Subcutaneous adipose tissue (tissue), 4 donors: ENCODE data around the gene SLC18A3. TPM values are rescaled to one million over a fixed set of nuclear protein-coding genes. Genes with fewer than 3 reads are reported as not detected.

Experiments used
- total RNA-seq, 4 donors: library from RNA; depleted of rRNA; stranded (reverse); fragments of >200 nt; gene quantifications; one replicate each; pipeline ENCODE4 v1.1.0, GENCODE V29; 2016
- TF ChIP-seq, protein P1 (sequence below): fragments of 450-650 bp; IDR thresholded peaks from one replicate; pipeline ENCODE4 v1.5.1; 2016; ENCODE audit warnings: low read depth, mild to moderate bottlenecking, control low read depth, antibody characterized with exemption, moderate library complexity

Gene SLC18A3
- total RNA-seq, 4 donors from 2014 or later, result not detected

DNA sequence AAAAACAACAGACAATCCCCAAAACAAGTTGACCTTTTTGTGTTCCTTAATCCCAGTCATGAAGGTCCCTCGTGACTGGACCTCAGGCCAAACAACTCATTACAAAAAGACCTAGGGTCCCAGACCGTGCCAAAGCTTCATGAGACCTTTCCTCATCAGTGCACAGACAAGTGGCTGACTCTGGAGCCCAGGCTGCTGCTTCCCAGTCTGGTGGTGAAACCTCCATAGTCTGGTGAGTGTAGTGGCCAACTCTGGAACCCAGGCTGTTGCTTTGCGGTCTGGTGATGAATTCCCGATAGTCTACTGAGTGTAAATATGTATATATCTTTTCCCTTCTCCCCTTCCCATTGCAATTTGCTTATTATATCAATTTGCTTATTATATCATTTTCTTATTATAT, 22.1 kb upstream of the SLC18A3 start:
- TF ChIP-seq, protein P1, sequence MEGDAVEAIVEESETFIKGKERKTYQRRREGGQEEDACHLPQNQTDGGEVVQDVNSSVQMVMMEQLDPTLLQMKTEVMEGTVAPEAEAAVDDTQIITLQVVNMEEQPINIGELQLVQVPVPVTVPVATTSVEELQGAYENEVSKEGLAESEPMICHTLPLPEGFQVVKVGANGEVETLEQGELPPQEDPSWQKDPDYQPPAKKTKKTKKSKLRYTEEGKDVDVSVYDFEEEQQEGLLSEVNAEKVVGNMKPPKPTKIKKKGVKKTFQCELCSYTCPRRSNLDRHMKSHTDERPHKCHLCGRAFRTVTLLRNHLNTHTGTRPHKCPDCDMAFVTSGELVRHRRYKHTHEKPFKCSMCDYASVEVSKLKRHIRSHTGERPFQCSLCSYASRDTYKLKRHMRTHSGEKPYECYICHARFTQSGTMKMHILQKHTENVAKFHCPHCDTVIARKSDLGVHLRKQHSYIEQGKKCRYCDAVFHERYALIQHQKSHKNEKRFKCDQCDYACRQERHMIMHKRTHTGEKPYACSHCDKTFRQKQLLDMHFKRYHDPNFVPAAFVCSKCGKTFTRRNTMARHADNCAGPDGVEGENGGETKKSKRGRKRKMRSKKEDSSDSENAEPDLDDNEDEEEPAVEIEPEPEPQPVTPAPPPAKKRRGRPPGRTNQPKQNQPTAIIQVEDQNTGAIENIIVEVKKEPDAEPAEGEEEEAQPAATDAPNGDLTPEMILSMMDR, result no peak

DNA sequence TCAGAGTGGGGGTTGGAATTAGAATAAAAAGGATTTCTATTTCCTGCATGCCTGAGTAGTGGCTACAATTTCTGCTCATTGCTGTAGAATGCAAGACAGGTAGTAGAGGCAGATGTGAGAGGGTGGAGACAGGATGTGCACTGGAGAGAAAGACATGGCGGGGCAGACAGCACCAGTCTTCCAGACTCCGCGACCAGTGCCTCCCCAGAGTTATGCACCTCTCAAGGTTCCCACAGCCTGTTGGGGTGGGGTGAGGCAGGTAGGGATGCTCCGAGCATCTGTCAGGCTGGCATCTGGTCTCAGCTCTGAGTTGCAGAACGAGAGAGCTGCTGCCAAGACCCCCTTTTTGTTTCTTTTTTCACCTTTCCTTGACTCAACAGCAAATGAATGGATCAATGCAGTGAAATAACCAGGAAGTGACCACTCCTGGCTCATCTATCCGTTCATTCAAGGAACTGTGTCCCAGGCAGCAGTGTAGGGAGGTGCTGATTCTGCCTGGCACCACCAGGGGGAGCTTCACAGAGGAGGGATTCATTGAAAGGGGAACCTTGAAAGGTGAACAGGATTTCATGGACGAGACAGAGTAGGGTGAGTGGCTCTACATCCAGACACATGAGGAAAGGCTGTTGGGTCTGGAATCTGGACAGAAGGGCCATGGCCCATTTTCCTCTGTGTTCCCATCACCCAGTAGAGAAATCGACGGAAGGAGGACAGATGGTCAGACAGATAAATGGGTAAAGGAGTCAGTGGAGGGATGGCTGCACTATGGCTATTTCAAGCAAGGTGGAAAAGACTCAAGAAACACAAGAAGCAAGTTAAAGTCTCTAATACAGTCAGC, 17.2 kb upstream of the SLC18A3 start:
- TF ChIP-seq, protein P1, result no peak

DNA sequence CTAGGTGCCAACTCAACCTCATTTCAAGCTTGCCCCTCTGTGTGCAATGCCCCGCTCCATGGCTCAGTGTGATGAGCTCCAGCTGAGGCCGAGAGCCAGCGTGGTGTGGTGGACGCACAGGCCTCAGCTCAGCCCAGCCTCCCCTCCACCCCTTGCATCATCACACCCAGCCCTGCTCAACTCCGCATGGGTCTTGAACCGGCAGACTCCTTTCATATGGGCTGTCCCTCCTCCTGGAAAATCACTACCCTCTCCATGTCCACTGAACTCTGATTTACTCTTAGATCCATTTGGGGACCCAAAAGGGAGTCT, 16.6 kb upstream of the SLC18A3 start:
- TF ChIP-seq, protein P1, result no peak

DNA sequence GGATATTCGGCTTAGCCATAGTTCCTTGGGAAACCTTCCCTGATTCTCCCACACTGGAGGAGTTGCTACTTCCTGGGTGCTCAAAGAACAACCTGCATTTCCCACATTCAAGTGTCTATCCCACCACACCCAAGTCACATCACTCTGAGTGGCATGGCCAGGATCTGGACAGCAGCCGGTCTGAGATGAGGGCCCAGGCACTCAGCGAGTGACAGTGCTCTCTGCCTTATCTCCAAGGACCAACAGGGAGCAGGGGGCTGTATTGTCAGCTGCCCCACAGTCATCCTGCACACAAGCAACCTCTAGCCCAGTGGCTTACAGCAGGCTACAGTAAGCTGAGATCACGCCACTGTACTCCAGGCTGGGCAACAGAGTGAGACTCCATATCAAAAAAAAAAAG, 16.1 kb upstream of the SLC18A3 start:
- TF ChIP-seq, protein P1, result no peak

DNA sequence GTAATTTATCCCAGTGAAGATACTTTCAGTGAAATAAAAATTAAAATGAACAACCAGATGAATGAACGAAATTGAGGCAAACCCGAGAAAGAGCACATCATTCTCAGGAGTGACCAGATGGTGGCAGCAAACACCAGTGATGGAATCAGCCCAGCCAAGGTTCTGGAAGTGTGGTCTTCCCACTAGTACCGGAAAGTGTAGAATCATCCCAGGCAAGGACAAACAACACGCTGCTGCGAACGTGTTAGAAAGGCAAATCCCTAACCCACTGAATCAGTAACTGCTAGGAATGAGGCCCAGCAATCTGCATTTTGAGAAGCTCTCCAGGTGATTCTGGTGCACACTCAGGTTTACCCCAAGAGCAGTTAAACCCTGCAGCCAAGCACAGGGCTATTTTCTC, 15.5 kb upstream of the SLC18A3 start:
- TF ChIP-seq, protein P1, result no peak

DNA sequence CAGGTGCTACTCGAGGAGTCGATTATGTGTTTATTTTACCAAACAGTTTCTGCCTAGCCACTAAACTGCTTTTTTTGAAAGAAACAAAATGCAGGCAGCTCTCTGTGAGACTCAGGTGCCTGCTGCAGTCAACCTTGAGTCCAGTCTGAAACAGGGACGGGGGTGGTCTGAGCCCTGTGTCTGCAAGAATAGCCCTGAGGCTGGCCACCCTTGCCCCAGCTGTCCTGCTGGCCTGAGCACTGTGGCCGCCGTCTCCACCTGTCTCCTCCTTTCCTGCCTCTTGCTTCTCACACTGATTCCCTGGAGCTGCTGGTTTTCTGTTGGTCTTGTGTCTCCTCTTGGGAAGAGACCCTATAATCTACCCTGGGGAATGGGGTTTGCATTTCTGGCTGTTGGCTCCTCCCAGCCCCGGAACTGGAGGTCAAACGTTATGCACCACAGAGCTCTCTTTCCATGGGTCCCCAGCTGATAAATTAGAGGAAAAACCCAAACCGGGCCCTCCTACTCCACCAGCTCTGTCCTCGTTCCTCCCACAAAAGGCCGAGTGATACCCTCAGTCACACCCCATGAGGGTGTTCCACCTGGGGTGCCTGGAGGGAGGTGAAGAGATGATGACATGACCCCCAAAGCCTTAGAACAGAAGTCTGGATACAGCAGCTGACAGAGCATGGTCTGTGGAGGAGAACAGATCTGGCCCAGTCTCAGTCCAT, 15.0 kb upstream of the SLC18A3 start:
- TF ChIP-seq, protein P1, result no peak

DNA sequence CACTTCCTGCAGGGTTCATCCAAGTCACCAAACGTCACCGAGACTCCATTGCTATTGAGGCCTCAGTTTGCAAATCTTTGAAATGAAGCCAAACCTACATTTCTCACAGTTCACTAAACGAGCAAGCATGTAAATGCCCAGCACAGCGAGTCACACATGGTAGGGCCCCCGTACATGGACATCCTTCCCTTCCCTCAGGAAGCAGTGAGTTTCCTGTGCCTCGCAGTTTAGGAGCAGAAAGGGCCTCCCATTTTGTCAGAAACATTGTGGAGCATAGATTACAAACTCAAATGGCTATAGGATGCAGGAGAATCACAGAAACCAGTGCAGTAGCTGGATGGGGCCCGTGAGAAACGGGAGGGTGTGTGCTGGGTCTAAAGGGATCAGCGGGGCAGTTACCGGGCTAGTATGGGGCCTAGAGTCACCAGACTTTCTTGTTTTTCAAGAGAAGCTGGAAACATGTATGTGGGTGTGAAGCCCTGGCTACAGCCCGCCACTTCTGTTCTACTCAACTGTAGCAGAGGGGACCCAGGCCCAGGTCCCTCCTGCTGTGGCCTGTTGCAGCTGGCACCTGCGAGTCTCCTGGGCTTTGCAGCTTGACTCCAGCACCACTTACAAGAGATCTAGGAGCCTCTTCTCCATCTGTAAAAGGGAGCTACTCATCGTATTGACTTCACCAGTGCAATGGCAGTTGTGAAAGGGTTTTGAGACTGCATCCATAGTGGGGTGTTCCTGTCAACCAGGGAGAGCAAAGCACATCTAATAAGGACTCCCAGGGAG, 14.2 kb upstream of the SLC18A3 start:
- TF ChIP-seq, protein P1, result no peak
